Measurements from ENCODE around the gene COL4A1.

DNA sequence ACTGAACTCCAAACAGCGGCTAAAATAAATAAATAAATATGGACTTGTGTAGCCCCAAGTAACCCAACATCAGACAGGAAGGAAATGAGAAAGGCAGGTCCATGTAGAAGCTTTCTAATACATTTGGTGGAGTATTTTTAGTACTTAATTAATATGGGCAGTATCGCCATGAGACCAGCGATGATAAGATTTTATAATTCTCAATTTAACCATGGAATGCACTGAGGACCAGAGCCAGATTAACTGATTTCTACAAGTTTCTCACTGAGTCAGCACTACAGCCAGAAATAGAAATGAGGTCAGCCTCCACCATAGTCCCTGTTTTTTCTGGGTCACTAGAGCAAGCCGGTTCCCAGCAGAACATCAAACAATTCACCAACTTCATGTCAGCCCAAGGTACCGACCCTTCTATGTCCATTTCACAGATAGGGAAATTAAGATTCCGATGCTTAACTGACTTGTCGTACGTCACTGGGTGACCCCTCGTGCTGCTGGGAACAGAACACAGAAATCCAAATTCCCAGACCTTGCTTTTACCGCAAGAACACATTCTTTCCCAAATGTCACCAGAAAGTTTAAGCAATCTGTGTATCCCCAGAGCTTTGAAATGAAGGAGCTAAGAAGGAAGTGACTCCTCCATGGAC, 90.4 kb downstream of the COL4A1 start:
- no peak for TF ChIP-seq MYC (IDR thresholded peaks at IDR 0.05; ENCODE audit: borderline replicate concordance, low read length)
- TF ChIP-seq, protein P1, sequence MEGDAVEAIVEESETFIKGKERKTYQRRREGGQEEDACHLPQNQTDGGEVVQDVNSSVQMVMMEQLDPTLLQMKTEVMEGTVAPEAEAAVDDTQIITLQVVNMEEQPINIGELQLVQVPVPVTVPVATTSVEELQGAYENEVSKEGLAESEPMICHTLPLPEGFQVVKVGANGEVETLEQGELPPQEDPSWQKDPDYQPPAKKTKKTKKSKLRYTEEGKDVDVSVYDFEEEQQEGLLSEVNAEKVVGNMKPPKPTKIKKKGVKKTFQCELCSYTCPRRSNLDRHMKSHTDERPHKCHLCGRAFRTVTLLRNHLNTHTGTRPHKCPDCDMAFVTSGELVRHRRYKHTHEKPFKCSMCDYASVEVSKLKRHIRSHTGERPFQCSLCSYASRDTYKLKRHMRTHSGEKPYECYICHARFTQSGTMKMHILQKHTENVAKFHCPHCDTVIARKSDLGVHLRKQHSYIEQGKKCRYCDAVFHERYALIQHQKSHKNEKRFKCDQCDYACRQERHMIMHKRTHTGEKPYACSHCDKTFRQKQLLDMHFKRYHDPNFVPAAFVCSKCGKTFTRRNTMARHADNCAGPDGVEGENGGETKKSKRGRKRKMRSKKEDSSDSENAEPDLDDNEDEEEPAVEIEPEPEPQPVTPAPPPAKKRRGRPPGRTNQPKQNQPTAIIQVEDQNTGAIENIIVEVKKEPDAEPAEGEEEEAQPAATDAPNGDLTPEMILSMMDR (IDR thresholded peaks at IDR 0.05) = no peak
- TF ChIP-seq NFE2L2 (conservative IDR thresholded peaks at IDR 0.05; ENCODE audit: low read length) = no peak
- TF ChIP-seq SMC3 (IDR thresholded peaks at IDR 0.05) = no peak
- TF ChIP-seq, protein P2, sequence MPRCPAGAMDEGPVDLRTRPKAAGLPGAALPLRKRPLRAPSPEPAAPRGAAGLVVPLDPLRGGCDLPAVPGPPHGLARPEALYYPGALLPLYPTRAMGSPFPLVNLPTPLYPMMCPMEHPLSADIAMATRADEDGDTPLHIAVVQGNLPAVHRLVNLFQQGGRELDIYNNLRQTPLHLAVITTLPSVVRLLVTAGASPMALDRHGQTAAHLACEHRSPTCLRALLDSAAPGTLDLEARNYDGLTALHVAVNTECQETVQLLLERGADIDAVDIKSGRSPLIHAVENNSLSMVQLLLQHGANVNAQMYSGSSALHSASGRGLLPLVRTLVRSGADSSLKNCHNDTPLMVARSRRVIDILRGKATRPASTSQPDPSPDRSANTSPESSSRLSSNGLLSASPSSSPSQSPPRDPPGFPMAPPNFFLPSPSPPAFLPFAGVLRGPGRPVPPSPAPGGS (IDR thresholded peaks at IDR 0.05) = no peak
- TF ChIP-seq POLR2A (IDR thresholded peaks at IDR 0.05; ENCODE audit: low read length) = no peak
- TF ChIP-seq CBX2 (IDR thresholded peaks at IDR 0.05; ENCODE audit: borderline replicate concordance, low read depth) = no peak
- TF ChIP-seq ZFP36 (IDR thresholded peaks at IDR 0.05; ENCODE audit: borderline replicate concordance, partially characterized antibody) = no peak
- no peak for TF ChIP-seq POLR2AphosphoS2 (conservative IDR thresholded peaks at IDR 0.05; ENCODE audit: low read length)
- TF ChIP-seq CHD4 (IDR thresholded peaks at IDR 0.05; ENCODE audit: borderline replicate concordance) = no peak

All from A549 (cell line).